H1 (cell line): ENCODE results near the gene OPN5.

ENCODE experiments used
- ATF3 ChIP-seq: IDR thresholded peaks from 2 replicates; pipeline ENCODE4 v1.6.1; 2011; ENCODE audit warnings: low read depth, mild to moderate bottlenecking, low read length; ENCODE audit not compliant: insufficient read depth
- EZH2 ChIP-seq: fragments of 200-600 bp; sonication (generic); IDR thresholded peaks from 2 replicates; pipeline ENCODE4 v1.7.1; 2012; ENCODE audit warnings: low read depth, mild to moderate bottlenecking, moderate library complexity, low read length, inconsistent platforms; ENCODE audit not compliant: severe bottlenecking
- GABPA ChIP-seq: IDR thresholded peaks from 2 replicates; pipeline ENCODE4 v1.6.1; 2011; ENCODE audit warnings: mild to moderate bottlenecking, low read length, moderate library complexity, borderline replicate concordance; ENCODE audit not compliant: insufficient read depth
- GTF2F1 ChIP-seq: IDR thresholded peaks from 2 replicates; pipeline ENCODE4 v1.6.1; 2012; ENCODE audit warnings: low read depth, low read length, improper control_type of control experiment, borderline replicate concordance
- KDM5A ChIP-seq: fragments of 200-600 bp; IDR thresholded peaks from 2 replicates; pipeline ENCODE4 v1.7.1; 2012; ENCODE audit warnings: mild to moderate bottlenecking, low read length, inconsistent platforms, mixed read lengths
- NRF1 ChIP-seq: IDR thresholded peaks from 2 replicates; pipeline ENCODE4 v1.6.1; 2011; ENCODE audit warnings: mild to moderate bottlenecking, low read depth, low read length, improper control_type of control experiment
- POLR2A ChIP-seq, 2 experiments: IDR thresholded peaks; 1 replicate in 1 of 2; 2 replicates in 1 of 2; pipeline ENCODE4 v1.6.1; 2011; ENCODE audit warnings: low read depth in 2 of 2, low read length in 2 of 2, mild to moderate bottlenecking in 2 of 2; ENCODE audit errors: control extremely low read depth in 1 of 2
- POLR2AphosphoS5 ChIP-seq: IDR thresholded peaks from 2 replicates; pipeline ENCODE4 v1.6.1; 2011; ENCODE audit warnings: low read depth, low read length
- RNF2 ChIP-seq: fragments of 200-900, 300-1000 bp; sonication (generic); IDR thresholded peaks from 2 replicates; pipeline ENCODE4 v1.7.1; 2016; ENCODE audit warnings: borderline replicate concordance, low read depth, mild to moderate bottlenecking, antibody characterized with exemption, low read length; ENCODE audit not compliant: poor library complexity, severe bottlenecking; ENCODE audit errors: missing control alignments
- SRF ChIP-seq: IDR thresholded peaks from 2 replicates; pipeline ENCODE4 v1.6.1; 2011; ENCODE audit warnings: mild to moderate bottlenecking, low read depth, low read length, moderate library complexity
- TAF1 ChIP-seq: IDR thresholded peaks from 2 replicates; pipeline ENCODE4 v1.6.1; 2011; ENCODE audit warnings: mild to moderate bottlenecking, low read depth, low read length
- TBP ChIP-seq: IDR thresholded peaks from 2 replicates; pipeline ENCODE4 v1.6.1; 2011; ENCODE audit warnings: low read depth, low read length, improper control_type of control experiment
- TF ChIP-seq, protein P1 (sequence below), 3 experiments: IDR thresholded peaks; 1 replicate in 2 of 3; 2 replicates in 1 of 3; pipeline versions ENCODE4 v1.5.1 to v1.6.1; 2011; ENCODE audit warnings: low read length in 3 of 3, mild to moderate bottlenecking in 3 of 3, inconsistent platforms in 2 of 3, low read depth in 1 of 3, moderate library complexity in 1 of 3; ENCODE audit not compliant: insufficient read depth in 1 of 3; ENCODE audit errors: control extremely low read depth in 1 of 3
- TF ChIP-seq, protein P2 (sequence below): fragments of 300-600 bp; sonication (generic); IDR thresholded peaks from 2 replicates; pipeline ENCODE4 v1.7.1; 2012; ENCODE audit warnings: low read length, moderate library complexity, mild to moderate bottlenecking, inconsistent platforms; ENCODE audit not compliant: insufficient replicate concordance

- TF ChIP-seq, protein P1, sequence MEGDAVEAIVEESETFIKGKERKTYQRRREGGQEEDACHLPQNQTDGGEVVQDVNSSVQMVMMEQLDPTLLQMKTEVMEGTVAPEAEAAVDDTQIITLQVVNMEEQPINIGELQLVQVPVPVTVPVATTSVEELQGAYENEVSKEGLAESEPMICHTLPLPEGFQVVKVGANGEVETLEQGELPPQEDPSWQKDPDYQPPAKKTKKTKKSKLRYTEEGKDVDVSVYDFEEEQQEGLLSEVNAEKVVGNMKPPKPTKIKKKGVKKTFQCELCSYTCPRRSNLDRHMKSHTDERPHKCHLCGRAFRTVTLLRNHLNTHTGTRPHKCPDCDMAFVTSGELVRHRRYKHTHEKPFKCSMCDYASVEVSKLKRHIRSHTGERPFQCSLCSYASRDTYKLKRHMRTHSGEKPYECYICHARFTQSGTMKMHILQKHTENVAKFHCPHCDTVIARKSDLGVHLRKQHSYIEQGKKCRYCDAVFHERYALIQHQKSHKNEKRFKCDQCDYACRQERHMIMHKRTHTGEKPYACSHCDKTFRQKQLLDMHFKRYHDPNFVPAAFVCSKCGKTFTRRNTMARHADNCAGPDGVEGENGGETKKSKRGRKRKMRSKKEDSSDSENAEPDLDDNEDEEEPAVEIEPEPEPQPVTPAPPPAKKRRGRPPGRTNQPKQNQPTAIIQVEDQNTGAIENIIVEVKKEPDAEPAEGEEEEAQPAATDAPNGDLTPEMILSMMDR (IDR thresholded peaks at IDR 0.05; ENCODE audit: control extremely low read depth in 1 of 3, insufficient read depth in 1 of 3, low read depth in 1 of 3, low read length in 3 of 3), result no peak
- TF ChIP-seq NRF1 (no peak), GABPA (no peak), POLR2A (IDR thresholded peaks at IDR 0.05; ENCODE audit: control extremely low read depth in 1 of 2, low read depth in 2 of 2, low read length in 2 of 2) (no peak), TBP (no peak), KDM5A (no peak), TAF1 (no peak), ATF3 (no peak), SRF (no peak), GTF2F1 (no peak), POLR2AphosphoS5 (no peak), EZH2 (no peak), RNF2 (no peak)
- TF ChIP-seq, protein P2, sequence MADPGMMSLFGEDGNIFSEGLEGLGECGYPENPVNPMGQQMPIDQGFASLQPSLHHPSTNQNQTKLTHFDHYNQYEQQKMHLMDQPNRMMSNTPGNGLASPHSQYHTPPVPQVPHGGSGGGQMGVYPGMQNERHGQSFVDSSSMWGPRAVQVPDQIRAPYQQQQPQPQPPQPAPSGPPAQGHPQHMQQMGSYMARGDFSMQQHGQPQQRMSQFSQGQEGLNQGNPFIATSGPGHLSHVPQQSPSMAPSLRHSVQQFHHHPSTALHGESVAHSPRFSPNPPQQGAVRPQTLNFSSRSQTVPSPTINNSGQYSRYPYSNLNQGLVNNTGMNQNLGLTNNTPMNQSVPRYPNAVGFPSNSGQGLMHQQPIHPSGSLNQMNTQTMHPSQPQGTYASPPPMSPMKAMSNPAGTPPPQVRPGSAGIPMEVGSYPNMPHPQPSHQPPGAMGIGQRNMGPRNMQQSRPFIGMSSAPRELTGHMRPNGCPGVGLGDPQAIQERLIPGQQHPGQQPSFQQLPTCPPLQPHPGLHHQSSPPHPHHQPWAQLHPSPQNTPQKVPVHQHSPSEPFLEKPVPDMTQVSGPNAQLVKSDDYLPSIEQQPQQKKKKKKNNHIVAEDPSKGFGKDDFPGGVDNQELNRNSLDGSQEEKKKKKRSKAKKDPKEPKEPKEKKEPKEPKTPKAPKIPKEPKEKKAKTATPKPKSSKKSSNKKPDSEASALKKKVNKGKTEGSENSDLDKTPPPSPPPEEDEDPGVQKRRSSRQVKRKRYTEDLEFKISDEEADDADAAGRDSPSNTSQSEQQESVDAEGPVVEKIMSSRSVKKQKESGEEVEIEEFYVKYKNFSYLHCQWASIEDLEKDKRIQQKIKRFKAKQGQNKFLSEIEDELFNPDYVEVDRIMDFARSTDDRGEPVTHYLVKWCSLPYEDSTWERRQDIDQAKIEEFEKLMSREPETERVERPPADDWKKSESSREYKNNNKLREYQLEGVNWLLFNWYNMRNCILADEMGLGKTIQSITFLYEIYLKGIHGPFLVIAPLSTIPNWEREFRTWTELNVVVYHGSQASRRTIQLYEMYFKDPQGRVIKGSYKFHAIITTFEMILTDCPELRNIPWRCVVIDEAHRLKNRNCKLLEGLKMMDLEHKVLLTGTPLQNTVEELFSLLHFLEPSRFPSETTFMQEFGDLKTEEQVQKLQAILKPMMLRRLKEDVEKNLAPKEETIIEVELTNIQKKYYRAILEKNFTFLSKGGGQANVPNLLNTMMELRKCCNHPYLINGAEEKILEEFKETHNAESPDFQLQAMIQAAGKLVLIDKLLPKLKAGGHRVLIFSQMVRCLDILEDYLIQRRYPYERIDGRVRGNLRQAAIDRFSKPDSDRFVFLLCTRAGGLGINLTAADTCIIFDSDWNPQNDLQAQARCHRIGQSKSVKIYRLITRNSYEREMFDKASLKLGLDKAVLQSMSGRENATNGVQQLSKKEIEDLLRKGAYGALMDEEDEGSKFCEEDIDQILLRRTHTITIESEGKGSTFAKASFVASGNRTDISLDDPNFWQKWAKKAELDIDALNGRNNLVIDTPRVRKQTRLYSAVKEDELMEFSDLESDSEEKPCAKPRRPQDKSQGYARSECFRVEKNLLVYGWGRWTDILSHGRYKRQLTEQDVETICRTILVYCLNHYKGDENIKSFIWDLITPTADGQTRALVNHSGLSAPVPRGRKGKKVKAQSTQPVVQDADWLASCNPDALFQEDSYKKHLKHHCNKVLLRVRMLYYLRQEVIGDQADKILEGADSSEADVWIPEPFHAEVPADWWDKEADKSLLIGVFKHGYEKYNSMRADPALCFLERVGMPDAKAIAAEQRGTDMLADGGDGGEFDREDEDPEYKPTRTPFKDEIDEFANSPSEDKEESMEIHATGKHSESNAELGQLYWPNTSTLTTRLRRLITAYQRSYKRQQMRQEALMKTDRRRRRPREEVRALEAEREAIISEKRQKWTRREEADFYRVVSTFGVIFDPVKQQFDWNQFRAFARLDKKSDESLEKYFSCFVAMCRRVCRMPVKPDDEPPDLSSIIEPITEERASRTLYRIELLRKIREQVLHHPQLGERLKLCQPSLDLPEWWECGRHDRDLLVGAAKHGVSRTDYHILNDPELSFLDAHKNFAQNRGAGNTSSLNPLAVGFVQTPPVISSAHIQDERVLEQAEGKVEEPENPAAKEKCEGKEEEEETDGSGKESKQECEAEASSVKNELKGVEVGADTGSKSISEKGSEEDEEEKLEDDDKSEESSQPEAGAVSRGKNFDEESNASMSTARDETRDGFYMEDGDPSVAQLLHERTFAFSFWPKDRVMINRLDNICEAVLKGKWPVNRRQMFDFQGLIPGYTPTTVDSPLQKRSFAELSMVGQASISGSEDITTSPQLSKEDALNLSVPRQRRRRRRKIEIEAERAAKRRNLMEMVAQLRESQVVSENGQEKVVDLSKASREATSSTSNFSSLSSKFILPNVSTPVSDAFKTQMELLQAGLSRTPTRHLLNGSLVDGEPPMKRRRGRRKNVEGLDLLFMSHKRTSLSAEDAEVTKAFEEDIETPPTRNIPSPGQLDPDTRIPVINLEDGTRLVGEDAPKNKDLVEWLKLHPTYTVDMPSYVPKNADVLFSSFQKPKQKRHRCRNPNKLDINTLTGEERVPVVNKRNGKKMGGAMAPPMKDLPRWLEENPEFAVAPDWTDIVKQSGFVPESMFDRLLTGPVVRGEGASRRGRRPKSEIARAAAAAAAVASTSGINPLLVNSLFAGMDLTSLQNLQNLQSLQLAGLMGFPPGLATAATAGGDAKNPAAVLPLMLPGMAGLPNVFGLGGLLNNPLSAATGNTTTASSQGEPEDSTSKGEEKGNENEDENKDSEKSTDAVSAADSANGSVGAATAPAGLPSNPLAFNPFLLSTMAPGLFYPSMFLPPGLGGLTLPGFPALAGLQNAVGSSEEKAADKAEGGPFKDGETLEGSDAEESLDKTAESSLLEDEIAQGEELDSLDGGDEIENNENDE, result no peak
These were observed 38.1 kb upstream of the OPN5 start for GRCh38 chr6:47743744-47744143.
